Thoracic aorta (tissue), 2 donors: Measurements from ENCODE around the gene SAMD9L. TPM values are rescaled to one million over a fixed set of nuclear protein-coding genes. Genes with fewer than 3 reads are reported as not detected.
"Not testable (repeated sequence)": the region's sequence is repeated elsewhere in the genome, so short reads cannot be mapped to it uniquely, and the experiment has no call there.

ENCODE experiments used
- ATAC-seq: fragments of 150-250 bp; one replicate; pipeline ENCODE4 v1.8.0; 2017; ENCODE audit warnings: low read depth; ENCODE audit not compliant: insufficient number of reproducible peaks, low FRiP score
- DNase-seq: peaks from one replicate; pipeline ENCODE4 v3.0.0-alpha.2; 2020; ENCODE audit warnings: low spot score
- H3K27ac ChIP-seq, 2 donors: fragments of 200-600 bp; sonication (generic); 1 replicate in 1 of 2; 2 replicates in 1 of 2; pipeline ENCODE4 v1.5.1; 2016; ENCODE audit warnings: mild to moderate bottlenecking in 2 of 2, moderate library complexity in 2 of 2
- H3K27me3 ChIP-seq: fragments of 200-600 bp; sonication (generic); replicated peaks from 2 replicates; pipeline ENCODE4 v1.6.0; 2016; ENCODE audit warnings: mild to moderate bottlenecking; ENCODE audit not compliant: insufficient read depth
- H3K36me3 ChIP-seq: fragments of 200-600 bp; sonication (generic); one replicate; pipeline ENCODE4 v1.5.1; 2016
- H3K4me1 ChIP-seq, 2 donors: fragments of 200-600 bp; sonication (generic); 1 replicate in 1 of 2; 2 replicates in 1 of 2; pipeline versions ENCODE4 v1.5.1 to v1.6.0; 2016; ENCODE audit warnings: low read depth in 2 of 2, mild to moderate bottlenecking in 1 of 2; ENCODE audit not compliant: control insufficient read depth in 1 of 2
- H3K4me3 ChIP-seq: fragments of 200-600 bp; sonication (generic); 2 replicates; pipeline ENCODE4 v1.5.1; 2016; ENCODE audit warnings: mild to moderate bottlenecking
- H3K9me3 ChIP-seq: fragments of 200-600 bp; sonication (generic); 2 replicates; pipeline ENCODE4 v1.5.1; 2016
- total RNA-seq, 2 donors: library from RNA; depleted of rRNA; stranded (reverse); fragments of >200 nt; gene quantifications; one replicate each; pipeline versions ENCODE4 v1.1.0 to v1.2.3, GENCODE V29; 2016
- TF ChIP-seq, protein P1 (sequence below): fragments of 200-600 bp; sonication (generic); IDR thresholded peaks from one replicate; pipeline ENCODE4 v1.5.1; 2019; ENCODE audit warnings: antibody characterized with exemption

The SAMD9L gene
- total RNA-seq, 2 donors from 2014 or later, result 11.3 to 23.2 TPM

DNA sequence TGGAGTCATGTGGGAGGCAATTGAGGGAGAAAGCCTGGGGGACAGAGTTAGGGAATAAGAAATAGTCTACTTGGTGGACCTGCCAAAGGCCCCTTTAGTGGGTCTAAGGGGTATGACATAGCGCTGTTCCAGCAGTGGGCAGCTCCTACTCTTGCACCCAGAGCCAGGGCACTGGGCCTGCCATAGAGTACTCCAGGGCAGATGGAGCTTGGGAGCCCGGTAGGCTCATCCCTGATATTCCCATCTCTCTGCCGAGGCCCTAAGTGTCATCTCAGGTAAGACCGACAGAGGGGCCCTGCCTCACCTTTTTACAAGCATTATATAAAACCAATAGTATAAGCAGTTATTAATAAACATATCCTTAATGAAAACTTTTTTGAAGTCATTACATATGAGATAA lies 9.6 kb downstream of the SAMD9L start:
- Histone ChIP-seq H3K27ac (no peak overlapping the region), H3K27me3 (no peaks in the 10 kb centered on the region), H3K4me3 (no peak overlapping the region), H3K9me3 (peaks cover 32% of the 10 kb centered on the region), H3K4me1 (no peaks in the 10 kb centered on the region), H3K36me3 (peaks cover 44% of the 10 kb centered on the region)
- TF ChIP-seq, protein P1, sequence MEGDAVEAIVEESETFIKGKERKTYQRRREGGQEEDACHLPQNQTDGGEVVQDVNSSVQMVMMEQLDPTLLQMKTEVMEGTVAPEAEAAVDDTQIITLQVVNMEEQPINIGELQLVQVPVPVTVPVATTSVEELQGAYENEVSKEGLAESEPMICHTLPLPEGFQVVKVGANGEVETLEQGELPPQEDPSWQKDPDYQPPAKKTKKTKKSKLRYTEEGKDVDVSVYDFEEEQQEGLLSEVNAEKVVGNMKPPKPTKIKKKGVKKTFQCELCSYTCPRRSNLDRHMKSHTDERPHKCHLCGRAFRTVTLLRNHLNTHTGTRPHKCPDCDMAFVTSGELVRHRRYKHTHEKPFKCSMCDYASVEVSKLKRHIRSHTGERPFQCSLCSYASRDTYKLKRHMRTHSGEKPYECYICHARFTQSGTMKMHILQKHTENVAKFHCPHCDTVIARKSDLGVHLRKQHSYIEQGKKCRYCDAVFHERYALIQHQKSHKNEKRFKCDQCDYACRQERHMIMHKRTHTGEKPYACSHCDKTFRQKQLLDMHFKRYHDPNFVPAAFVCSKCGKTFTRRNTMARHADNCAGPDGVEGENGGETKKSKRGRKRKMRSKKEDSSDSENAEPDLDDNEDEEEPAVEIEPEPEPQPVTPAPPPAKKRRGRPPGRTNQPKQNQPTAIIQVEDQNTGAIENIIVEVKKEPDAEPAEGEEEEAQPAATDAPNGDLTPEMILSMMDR, result no peak
- ATAC-seq (no peak), DNase-seq (no peak)

DNA sequence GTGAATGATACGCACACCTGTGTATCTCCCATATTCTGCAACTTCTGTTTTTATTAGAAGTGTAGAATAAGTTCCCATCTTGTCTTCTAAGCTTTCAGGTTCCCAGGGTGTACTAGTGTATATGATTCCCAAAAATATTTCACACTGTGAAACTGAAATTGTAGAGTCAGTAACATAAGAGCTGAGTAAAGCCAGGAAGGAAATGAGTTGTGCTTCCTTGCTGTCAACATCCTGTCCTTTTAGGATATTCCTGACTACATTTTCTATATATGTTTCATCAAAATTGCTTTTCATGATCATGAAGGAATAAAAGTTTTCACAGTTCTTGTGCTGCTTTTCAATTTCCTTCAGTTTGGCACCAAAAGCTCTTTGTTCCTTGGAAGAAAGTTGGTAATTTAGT lies 15.2 kb downstream of the SAMD9L start:
- Histone ChIP-seq H3K36me3 (peaks cover 18% of the 10 kb centered on the region), H3K4me1 (no peaks in the 10 kb centered on the region), H3K9me3 (peaks cover 53% of the 10 kb centered on the region), H3K27me3 (no peaks in the 10 kb centered on the region), H3K4me3 (no peak overlapping the region), H3K27ac (no peak overlapping the region)
- TF ChIP-seq, protein P1, result no peak
- no peak for DNase-seq
- ATAC-seq, result no peak

DNA sequence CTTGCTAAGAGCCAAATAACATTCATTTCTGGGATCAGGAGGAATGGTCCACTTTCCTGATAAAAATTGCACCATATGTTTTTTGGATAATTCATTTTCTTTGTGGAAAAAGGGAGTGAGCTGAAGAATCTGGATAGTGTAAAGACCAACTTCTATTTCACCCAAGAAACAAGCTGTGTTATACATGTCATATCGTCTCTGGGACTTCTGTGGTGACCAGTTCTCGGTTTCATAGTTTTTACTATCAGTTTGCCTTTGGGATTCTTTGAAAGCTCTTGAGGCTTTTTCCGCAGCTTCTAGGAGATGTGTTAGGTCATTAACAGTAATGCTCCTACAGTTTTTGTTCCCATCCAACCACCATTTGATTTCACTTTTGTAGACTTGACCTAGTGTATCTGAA lies 16.0 kb downstream of the SAMD9L start:
- TF ChIP-seq, protein P1, result no peak
- peaks cover 49% of the 10 kb centered on the region for H3K9me3 ChIP-seq

DNA sequence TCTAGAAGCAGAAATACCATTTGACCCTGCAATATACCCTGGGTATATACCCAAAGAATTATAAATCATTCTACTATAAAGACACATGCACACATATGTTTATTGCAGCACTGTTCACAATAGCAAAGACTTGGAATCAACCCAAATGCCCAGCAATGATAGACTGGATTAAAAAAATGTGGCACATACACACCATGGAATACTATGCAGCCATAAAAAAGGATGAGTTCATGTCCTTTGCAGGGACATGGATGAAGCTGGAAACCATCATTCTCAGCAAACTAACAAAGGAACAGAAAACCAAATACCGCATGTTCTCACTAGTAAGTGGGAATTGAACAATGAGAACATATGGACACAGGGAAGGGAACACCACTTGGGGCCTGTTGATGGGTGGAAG lies 21.2 kb downstream of the SAMD9L start:
- H3K9me3 ChIP-seq, result peaks cover 13% of the 10 kb centered on the region

More for the DNA sequence above, 16.0 kb downstream of the SAMD9L start:
- peaks cover 15% of the 10 kb centered on the region for H3K36me3 ChIP-seq
- no peak for DNase-seq
- no peak for ATAC-seq
- no peak overlapping the region for H3K27ac ChIP-seq
- H3K27me3 ChIP-seq, result no peaks in the 10 kb centered on the region
- H3K4me1 ChIP-seq, result no peaks in the 10 kb centered on the region
- H3K4me3 ChIP-seq, result no peak overlapping the region

DNA sequence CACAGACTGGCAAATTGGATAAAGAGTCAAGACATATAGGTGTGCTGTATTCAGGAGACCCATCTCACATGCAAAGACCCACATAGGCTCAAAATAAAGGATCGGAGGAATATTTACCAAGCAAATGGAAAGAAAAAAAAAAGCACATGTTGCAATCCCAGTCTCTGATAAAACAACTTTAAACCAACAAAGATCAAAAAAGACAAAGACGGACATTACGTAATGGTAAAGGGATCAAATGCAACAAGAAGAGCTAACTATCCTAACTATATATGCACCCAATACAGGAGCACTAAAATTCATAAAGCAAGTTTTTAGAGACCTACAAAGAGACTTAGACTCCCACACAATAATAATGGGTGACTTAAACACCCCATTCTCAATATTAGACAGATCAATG lies 24.7 kb downstream of the SAMD9L start:
- ATAC-seq, H3K9me3 ChIP-seq, H3K27me3 ChIP-seq, DNase-seq, H3K36me3 ChIP-seq, H3K27ac ChIP-seq, H3K4me1 ChIP-seq, H3K4me3 ChIP-seq: not testable (repeated sequence)

More for the DNA sequence above, 21.2 kb downstream of the SAMD9L start:
- not testable (repeated sequence) for H3K27me3 ChIP-seq, H3K4me1 ChIP-seq, H3K36me3 ChIP-seq, ATAC-seq, H3K4me3 ChIP-seq, H3K27ac ChIP-seq, DNase-seq

DNA sequence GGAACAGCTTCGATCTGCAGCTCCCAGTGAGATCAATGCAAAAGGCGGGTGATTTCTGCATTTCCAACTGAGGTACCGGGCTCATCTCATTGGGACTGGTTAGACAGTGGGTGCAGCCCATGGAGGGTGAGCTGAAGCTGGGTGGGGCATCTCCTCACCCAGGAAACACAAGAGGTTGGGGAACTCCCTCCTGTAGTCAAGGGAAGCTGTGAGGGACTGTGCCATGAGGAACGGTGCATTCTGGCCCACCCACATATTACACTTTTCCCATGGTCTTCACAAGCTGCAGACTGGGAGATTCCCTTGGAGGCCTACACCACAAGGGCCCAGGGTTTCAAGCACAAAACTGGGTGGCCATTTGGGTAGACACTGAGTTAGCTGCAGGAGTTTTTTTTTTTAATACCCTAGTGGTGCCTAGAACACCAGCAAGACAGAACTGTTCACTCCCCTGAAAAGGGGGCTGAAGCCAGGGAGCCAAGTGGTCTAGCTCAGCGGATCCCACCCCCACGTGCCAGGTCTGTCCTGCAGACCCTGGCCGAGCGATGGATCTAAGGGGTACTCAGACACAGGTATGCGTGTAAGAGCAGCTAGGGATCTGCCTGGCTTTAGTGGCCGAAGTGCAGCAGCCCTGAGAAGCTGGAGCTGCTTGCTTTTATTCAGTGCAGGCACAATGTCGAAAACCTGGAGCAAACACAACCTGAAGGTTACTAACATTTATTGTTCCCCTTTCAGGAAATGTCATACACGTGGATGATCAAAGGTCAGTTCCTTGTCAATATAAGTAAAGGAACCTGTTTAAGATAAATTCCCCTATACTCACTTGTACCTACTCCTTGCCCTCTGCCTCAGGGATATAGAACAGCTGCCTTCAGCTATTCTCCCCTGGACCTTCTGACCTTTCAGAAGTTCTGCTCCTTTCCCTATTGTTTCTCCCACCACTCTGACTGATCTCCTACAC lies 27.3 kb downstream of the SAMD9L start:
- Histone ChIP-seq H3K27me3 (no peaks in the 10 kb centered on the region), H3K4me3 (no peak overlapping the region), H3K9me3 (no peaks in the 10 kb centered on the region), H3K27ac (no peak overlapping the region), H3K36me3 (no peaks in the 10 kb centered on the region), H3K4me1 (peaks cover 10 to 29% of the 10 kb centered on the region in 2 donors)
- DNase-seq, result no peak
- TF ChIP-seq, protein P1, result no peak
- no peak for ATAC-seq
